ENCODE results near the gene RHOBTB3.

The RHOBTB3 gene

DNA sequence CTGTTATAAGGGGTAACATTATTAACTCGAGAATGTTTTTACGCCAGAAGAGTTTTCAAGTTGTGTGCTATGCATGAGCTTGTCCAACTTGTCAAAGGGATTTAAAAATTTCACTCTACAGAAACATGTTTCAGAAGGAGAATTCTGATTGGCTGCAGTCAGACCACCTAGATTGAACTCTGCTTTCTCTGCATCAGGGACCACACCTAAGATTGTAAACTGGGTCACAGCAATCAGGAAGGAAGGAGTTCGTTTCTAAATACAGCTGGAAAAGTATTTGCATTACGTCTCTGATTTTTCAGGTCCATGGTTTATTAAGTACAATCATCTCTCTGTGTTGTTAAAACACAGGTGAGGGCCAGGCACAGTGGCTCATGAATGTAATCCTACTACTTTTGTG is 85.6 kb downstream of the RHOBTB3 start:
- H4K20me1 ChIP-seq = peaks cover 99% of the 10 kb centered on the region
- H3K4me1 ChIP-seq = peaks cover 86% of the 10 kb centered on the region
- H3K27ac ChIP-seq = peak overlapping the region; percentile 95; the same call in 1 of the 2 replicates
- peaks cover 73% of the 10 kb centered on the region for H3K36me3 ChIP-seq
- peak overlapping the region; percentile 92; the same call in 1 of the 2 replicates for H3K4me3 ChIP-seq
- TF ChIP-seq Cebpa-rat (IDR thresholded peaks at IDR 0.05) = no peak
- H3K27me3 ChIP-seq = no peaks in the 10 kb centered on the region
- peak overlapping the region; percentile 85 for H3K4me2 ChIP-seq
- H3K9ac ChIP-seq = no peak overlapping the region; the same call in 1 of the 2 replicates
- H3K9me3 ChIP-seq = no peaks in the 10 kb centered on the region

DNA sequence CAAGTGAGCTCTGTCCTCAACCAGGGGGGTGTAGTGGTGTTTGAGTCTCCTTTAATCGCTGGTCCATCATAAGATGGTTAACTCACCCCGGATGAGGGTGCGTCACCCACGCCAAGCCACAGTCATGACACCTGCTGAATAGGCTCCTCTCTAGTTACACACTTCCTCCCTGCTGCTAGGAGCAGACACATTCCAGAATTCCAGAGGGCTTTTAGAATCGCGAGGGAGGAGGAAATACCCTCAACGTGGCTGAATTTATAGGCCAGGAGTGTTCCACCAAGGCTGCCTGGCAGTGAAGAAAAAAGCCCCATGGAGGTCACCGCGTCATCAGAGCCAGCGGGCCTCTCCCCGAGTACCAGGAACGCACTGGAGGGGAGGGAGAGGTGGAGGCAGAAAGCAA is 86.3 kb downstream of the RHOBTB3 start:
- H3K4me3 ChIP-seq = peak overlapping the region; percentile 92
- no peaks in the 10 kb centered on the region for H3K27me3 ChIP-seq
- TF ChIP-seq Cebpa-rat (IDR thresholded peaks at IDR 0.05) = no peak
- H3K9ac ChIP-seq = peak overlapping the region; percentile 87
- peak overlapping the region; percentile 95; the same call in 1 of the 2 replicates for H3K27ac ChIP-seq
- peaks cover 66% of the 10 kb centered on the region for H3K36me3 ChIP-seq
- H4K20me1 ChIP-seq = peaks cover 93% of the 10 kb centered on the region
- H3K4me2 ChIP-seq = peak overlapping the region; percentile 85
- no peaks in the 10 kb centered on the region for H3K9me3 ChIP-seq
- H3K4me1 ChIP-seq = peaks cover 79% of the 10 kb centered on the region

DNA sequence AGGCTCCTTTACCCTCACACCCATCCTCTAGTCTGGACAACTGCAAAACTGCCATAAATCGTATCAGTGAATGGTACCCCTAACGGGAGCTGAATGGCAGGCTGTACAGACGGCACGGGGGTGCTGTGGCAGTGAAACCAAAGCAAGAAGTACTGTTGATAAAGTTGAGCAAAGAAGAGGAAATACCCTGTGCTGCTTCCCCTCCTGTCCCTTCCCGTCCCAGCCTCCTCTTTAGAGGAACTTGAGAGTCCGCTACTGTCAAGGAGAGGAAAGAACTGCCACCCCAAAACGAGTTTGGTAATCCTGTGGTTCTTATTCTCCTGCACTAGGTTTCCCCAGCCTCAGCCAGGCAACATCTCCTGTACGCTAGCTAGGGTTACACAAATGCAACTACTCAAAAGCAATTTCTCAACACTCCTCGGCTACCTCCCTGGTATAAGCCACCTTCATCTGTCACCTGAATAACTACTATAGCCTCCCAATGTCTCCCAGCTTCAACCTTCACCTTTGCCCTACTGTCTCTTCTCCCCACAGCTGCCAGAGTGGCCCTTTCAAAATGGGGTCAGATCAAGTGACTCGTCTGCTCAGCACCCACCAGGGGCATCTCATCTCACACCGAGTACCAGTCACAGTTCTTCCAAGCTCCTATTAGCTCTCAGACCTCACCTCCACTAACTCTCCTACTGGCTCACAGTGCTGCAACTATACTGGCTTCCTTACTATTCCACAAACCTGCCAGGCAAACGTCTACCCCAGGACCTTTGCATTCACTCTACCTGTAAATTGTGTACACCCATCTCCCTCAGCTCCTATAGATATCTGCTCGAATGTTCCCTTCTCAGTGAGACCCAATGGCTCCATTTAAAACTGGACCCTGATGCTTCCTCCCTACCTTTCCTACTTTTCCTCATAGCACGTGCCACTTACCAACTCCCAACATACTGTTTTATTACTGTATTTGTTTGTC is 87.3 kb downstream of the RHOBTB3 start:
- H3K4me1 ChIP-seq = peaks cover 77% of the 10 kb centered on the region

DNA sequence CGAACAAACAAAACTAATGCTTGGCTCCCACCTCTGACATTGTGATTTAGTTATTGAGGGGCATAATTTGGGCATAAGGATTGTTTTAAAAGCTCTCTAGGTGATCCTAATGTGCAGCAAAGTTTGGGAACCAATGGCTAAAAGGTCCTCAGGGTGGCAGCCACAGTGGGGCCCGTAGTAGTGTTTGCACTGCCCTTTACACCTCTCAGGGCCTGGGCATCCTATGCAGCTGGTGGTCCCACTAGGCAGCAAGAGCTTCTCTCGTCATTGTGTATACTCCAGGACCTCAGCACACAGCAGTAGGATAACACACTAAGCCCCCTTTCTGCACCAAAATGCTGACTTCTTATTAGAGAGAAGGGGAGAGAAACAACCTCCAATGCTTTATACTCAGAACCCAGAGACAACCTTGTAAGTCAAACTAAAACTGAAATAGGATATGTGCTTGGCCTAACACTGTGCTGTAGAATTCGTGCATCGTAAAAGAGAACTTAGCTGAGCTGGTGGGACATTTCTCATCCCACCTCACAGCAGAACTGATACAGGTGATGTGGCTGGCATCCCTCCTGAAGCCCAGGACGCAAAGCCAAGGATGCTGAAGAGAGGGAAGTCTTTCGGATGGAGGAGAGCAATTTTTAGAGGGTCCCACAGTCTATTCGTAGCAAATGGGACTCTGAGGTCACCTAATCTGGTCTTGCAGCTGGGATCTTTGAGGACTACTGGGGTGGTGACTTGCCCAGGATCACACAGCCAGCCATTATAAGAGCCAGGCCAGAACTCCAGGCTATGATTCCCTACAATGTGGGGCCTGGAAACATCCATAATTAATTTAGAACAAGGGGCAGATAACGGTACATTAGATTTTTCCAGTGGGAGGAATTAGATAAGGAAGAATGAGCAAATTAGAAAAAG is 90.2 kb downstream of the RHOBTB3 start:
- no peak; the same call in 1 of the 2 replicates for TF ChIP-seq Cebpa-rat (IDR thresholded peaks at IDR 0.05)
- Histone ChIP-seq H3K27ac (peak overlapping the region; percentile 95), H4K20me1 (peaks cover 53% of the 10 kb centered on the region), H3K27me3 (no peaks in the 10 kb centered on the region), H3K4me2 (peak overlapping the region; percentile 85), H3K9ac (peak overlapping the region; percentile 87), H3K9me3 (no peaks in the 10 kb centered on the region), H3K4me3 (peak overlapping the region; percentile 92), H3K4me1 (peaks cover 68% of the 10 kb centered on the region), H3K36me3 (peaks cover 27% of the 10 kb centered on the region)

More for the DNA sequence above, 87.3 kb downstream of the RHOBTB3 start:
- no peaks in the 10 kb centered on the region for H3K9me3 ChIP-seq
- peaks cover 56% of the 10 kb centered on the region for H3K36me3 ChIP-seq
- H3K4me3 ChIP-seq = peak overlapping the region; percentile 92
- peak overlapping the region; percentile 87 for H3K9ac ChIP-seq
- H4K20me1 ChIP-seq = peaks cover 82% of the 10 kb centered on the region
- TF ChIP-seq Cebpa-rat (IDR thresholded peaks at IDR 0.05) = no peak
- H3K4me2 ChIP-seq = peak overlapping the region; percentile 85
- peak overlapping the region; percentile 95 for H3K27ac ChIP-seq
- H3K27me3 ChIP-seq = no peaks in the 10 kb centered on the region

DNA sequence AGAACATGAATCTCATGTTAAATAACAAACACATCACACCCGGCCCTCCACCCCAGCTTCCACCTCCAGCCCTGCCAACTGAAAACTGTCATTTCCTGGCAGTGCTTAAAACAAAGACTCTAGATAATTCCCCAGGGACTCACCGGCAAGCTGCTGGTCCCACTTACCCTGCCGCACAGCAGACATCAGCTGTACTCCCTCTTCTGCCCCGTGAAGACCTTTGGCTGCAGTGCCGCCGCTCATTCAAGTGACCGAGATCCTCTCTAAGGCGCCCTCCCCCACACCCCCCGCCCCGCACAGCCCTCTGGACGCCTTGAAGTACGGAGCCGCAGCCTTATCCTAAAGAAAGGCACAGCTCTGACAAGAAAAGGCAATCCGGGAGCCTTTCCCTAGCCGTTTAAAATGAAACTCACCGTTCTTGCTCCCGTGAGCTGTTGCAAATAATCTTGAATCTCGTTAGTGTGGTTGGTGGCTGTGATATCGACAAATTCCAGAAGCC is 91.0 kb downstream of the RHOBTB3 start:
- H3K27ac ChIP-seq = peak overlapping the region; percentile 95

DNA sequence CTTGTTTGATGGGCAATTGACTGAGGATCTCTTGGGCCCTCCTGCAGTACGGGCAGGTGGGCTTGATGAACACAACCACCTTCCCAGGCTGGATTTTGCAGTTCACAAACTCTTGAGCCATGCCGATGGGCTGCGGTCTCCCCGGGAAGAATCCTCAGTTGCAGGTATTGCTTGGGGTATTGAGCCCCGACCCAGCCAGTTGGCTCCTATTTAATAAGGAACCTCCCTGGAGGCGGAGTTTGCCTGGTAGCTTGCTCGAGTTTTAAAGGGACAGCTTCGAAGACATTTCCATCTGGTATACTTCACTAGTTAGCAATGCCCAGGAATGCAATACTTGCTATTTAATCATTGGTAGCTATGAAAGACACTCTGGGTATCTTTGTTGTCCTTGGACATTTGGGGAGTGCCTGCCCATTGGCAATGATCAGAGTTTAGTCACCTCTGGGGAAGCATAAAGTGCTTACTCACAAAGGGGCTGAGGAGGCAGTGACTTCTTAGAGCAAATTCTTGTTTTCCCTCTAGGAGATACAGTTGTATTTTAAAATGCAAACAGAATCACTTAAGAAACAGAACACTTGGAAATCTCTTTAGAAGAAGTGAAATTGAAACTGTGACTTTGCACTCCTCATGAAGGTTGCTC is 91.5 kb downstream of the RHOBTB3 start, which contains the start of gene GLRX:
Gene GLRX (minus strand): TSS at position 185 of the 640 bp plus-strand sequence. CDS start 64 bp downstream, at position 121.
- peak within 1 kb of the TSS; percentile 92 for H3K4me3 ChIP-seq
- H3K9me3 ChIP-seq = no peaks in the 10 kb centered on the region
- H3K27ac ChIP-seq = peak within 1 kb of the TSS; percentile 95
- H3K27me3 ChIP-seq = no peaks in the 10 kb centered on the region
- TF ChIP-seq Cebpa-rat (IDR thresholded peaks at IDR 0.05) = no peak
- peaks cover 55% of the 10 kb centered on the region for H3K4me1 ChIP-seq
- peak within 1 kb of the TSS; percentile 85 for H3K4me2 ChIP-seq
- peaks cover 40% of the 10 kb centered on the region for H4K20me1 ChIP-seq
- H3K36me3 ChIP-seq = peaks cover 14% of the 10 kb centered on the region
- peak within 1 kb of the TSS; percentile 87 for H3K9ac ChIP-seq

More for the DNA sequence above, 91.0 kb downstream of the RHOBTB3 start:
- H4K20me1 ChIP-seq = peaks cover 46% of the 10 kb centered on the region
- H3K27me3 ChIP-seq = no peaks in the 10 kb centered on the region
- H3K9me3 ChIP-seq = no peaks in the 10 kb centered on the region
- H3K9ac ChIP-seq = peak overlapping the region; percentile 87
- no peak for TF ChIP-seq Cebpa-rat (IDR thresholded peaks at IDR 0.05)
- peak overlapping the region; percentile 85 for H3K4me2 ChIP-seq
- peaks cover 20% of the 10 kb centered on the region for H3K36me3 ChIP-seq
- peak overlapping the region; percentile 92 for H3K4me3 ChIP-seq
- H3K4me1 ChIP-seq = peaks cover 60% of the 10 kb centered on the region

DNA sequence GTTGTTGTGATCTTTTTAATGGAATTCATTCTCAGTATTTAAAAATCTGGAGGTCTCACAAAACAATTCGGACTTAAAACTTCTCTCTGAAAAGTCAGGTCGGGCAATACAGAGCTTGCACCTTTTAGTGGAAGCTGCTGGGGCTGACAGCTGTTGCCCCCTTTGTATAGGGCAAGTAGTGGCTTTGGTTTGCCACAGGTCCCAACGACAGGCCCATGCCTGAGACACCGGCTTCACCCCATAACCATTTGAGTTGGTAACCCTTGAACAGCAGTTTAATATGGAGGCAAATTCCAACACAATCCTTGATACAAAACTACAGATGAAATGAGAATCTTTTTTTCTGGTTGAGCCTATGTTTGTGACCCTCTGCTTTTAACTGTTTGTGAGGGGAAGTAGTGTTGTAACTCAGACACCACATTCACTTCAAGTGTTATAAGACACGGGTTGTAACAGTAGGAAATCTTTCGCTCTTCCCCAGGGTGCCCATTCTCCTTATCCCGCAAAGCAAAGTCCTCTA is 92.1 kb downstream of the RHOBTB3 start:
- peak overlapping the region; percentile 87 for H3K9ac ChIP-seq
- H3K27ac ChIP-seq = peak overlapping the region; percentile 95
- H4K20me1 ChIP-seq = peaks cover 34% of the 10 kb centered on the region
- no peaks in the 10 kb centered on the region for H3K9me3 ChIP-seq
- peaks cover 8% of the 10 kb centered on the region; the same call in 1 of the 2 replicates for H3K36me3 ChIP-seq
- no peak for TF ChIP-seq Cebpa-rat (IDR thresholded peaks at IDR 0.05)
- no peaks in the 10 kb centered on the region for H3K27me3 ChIP-seq
- peak overlapping the region; percentile 85 for H3K4me2 ChIP-seq
- peak overlapping the region; percentile 92 for H3K4me3 ChIP-seq
- peaks cover 48% of the 10 kb centered on the region for H3K4me1 ChIP-seq

DNA sequence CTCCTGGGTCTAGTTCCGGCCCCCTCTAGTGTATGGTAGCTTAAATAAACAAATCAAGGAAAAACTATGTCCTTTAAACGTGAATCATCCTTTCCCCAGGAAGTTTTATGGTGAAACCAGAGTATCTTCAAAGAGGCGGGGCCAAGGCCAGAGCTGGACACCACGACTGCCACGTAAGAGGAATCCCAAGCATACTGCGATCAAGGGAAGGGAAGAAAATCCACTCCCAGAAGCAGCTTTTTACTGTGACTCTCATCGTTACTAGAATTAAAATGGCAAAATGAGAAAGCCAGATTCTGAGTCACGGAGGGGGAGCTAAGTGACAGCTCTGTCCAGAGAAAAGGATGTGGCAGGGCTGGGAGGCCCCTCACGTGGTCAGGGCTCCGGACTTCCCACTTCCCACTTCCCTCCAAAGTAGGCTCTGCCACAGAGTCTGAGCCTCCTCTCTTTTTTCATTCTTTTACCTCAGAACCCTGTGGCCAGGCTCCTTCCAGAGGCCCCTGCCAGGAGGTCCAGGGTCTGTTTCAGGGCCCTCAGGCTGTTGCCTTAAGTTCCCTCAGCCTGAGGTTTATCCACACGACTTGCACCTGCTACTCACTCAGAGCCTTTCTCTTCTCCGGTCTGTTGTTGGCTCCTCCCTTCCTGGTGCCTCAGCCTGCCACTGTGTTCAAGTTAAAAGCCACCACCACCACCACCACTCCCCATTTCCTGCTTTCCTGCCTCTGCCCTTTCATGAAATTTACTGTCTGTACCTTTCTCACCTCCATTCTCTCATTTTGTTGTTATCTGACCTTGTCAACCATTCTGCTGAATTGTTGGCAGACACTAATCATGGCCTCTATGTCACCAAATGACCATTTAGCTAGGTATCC is 92.8 kb downstream of the RHOBTB3 start:
- H3K4me1 ChIP-seq = peaks cover 41% of the 10 kb centered on the region
- H3K27ac ChIP-seq = peak overlapping the region; percentile 95
- no peaks in the 10 kb centered on the region for H3K9me3 ChIP-seq
- no peak for TF ChIP-seq Cebpa-rat (IDR thresholded peaks at IDR 0.05)
- H3K9ac ChIP-seq = peak overlapping the region; percentile 87
- peaks cover under 1% of the 10 kb centered on the region; the same call in 1 of the 2 replicates for H3K36me3 ChIP-seq
- peak overlapping the region; percentile 92 for H3K4me3 ChIP-seq
- peak overlapping the region; percentile 85 for H3K4me2 ChIP-seq
- peaks cover 27% of the 10 kb centered on the region for H4K20me1 ChIP-seq
- no peaks in the 10 kb centered on the region for H3K27me3 ChIP-seq
